HEK293 (cell line): ENCODE data around the gene AGMO.

ENCODE experiments used
- ZNF221 ChIP-seq: fragments of 450-650 bp; formaldehyde crosslinking; IDR thresholded peaks from 2 replicates; pipeline ENCODE4 v1.5.1; 2017; ENCODE audit warnings: missing biosample characterization, missing genetic modification characterization, borderline replicate concordance
- ZNF561 ChIP-seq: fragments of 450-650 bp; IDR thresholded peaks from 2 replicates; pipeline ENCODE4 v1.5.1; 2018; ENCODE audit warnings: missing biosample characterization, missing genetic modification characterization, borderline replicate concordance
- ZNF624 ChIP-seq: fragments of 450-650 bp; formaldehyde crosslinking; IDR thresholded peaks from 2 replicates; pipeline ENCODE4 v1.5.1; 2017; ENCODE audit warnings: missing biosample characterization, missing genetic modification characterization
- ZNF792 ChIP-seq: fragments of 450-650 bp; formaldehyde crosslinking; IDR thresholded peaks from 2 replicates; pipeline ENCODE4 v1.5.1; 2016; ENCODE audit warnings: missing biosample characterization, missing genetic modification characterization
- TF ChIP-seq, protein P1 (sequence below): fragments of 450-650 bp; formaldehyde crosslinking; IDR thresholded peaks from 2 replicates; pipeline ENCODE4 v1.5.1; 2016; ENCODE audit warnings: missing biosample characterization, missing genetic modification characterization
- TF ChIP-seq, protein P2 (sequence below): fragments of 450-650 bp; formaldehyde crosslinking; IDR thresholded peaks from 2 replicates; pipeline ENCODE4 v1.5.1; 2016; ENCODE audit warnings: missing biosample characterization, missing genetic modification characterization
- TF ChIP-seq, protein P3 (sequence below): sonication (generic); formaldehyde crosslinking; IDR thresholded peaks from 2 replicates; pipeline ENCODE4 v1.8.1; 2022; ENCODE audit warnings: mild to moderate bottlenecking, moderate library complexity, missing genetic modification reagents
- TF ChIP-seq, protein P4 (sequence below): fragments of 450-650 bp; formaldehyde crosslinking; conservative IDR thresholded peaks from 2 replicates; pipeline ENCODE4 v1.5.1; 2016; ENCODE audit warnings: low read depth, missing biosample characterization, missing genetic modification characterization

DNA sequence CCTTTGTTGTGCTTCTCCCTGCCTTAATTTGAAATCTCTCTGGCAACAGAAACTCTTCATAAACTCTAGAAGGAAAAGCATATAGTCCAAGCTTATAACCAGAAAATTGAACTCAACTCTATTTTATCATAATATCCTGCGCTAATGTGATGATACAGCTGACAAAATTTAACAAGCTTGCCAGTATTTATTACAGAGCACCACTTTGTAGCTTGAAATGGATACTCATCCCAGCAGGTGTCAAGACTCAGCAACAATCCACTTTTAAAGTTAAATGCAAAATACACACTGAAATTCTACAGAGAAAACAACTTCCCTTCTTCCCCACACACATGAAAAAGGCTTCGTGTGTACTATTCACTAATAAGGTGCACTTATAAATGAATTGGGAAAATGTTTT lies 228.9 kb downstream of the AGMO start:
- TF ChIP-seq ZNF561 (no peak), ZNF624 (tag by site-specific recombination) (no peak), ZNF792 (tag by site-specific recombination) (no peak), ZNF221 (no peak)
- TF ChIP-seq, protein P1, sequence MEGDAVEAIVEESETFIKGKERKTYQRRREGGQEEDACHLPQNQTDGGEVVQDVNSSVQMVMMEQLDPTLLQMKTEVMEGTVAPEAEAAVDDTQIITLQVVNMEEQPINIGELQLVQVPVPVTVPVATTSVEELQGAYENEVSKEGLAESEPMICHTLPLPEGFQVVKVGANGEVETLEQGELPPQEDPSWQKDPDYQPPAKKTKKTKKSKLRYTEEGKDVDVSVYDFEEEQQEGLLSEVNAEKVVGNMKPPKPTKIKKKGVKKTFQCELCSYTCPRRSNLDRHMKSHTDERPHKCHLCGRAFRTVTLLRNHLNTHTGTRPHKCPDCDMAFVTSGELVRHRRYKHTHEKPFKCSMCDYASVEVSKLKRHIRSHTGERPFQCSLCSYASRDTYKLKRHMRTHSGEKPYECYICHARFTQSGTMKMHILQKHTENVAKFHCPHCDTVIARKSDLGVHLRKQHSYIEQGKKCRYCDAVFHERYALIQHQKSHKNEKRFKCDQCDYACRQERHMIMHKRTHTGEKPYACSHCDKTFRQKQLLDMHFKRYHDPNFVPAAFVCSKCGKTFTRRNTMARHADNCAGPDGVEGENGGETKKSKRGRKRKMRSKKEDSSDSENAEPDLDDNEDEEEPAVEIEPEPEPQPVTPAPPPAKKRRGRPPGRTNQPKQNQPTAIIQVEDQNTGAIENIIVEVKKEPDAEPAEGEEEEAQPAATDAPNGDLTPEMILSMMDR: no peak
- TF ChIP-seq, protein P2, sequence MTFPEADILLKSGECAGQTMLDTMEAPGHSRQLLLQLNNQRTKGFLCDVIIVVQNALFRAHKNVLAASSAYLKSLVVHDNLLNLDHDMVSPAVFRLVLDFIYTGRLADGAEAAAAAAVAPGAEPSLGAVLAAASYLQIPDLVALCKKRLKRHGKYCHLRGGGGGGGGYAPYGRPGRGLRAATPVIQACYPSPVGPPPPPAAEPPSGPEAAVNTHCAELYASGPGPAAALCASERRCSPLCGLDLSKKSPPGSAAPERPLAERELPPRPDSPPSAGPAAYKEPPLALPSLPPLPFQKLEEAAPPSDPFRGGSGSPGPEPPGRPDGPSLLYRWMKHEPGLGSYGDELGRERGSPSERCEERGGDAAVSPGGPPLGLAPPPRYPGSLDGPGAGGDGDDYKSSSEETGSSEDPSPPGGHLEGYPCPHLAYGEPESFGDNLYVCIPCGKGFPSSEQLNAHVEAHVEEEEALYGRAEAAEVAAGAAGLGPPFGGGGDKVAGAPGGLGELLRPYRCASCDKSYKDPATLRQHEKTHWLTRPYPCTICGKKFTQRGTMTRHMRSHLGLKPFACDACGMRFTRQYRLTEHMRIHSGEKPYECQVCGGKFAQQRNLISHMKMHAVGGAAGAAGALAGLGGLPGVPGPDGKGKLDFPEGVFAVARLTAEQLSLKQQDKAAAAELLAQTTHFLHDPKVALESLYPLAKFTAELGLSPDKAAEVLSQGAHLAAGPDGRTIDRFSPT (tag by site-specific recombination): no peak
- TF ChIP-seq, protein P3, sequence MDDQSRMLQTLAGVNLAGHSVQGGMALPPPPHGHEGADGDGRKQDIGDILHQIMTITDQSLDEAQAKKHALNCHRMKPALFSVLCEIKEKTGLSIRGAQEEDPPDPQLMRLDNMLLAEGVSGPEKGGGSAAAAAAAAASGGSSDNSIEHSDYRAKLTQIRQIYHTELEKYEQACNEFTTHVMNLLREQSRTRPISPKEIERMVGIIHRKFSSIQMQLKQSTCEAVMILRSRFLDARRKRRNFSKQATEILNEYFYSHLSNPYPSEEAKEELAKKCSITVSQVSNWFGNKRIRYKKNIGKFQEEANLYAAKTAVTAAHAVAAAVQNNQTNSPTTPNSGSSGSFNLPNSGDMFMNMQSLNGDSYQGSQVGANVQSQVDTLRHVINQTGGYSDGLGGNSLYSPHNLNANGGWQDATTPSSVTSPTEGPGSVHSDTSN (CRISPR knock-in tag): no peak
- TF ChIP-seq, protein P4, sequence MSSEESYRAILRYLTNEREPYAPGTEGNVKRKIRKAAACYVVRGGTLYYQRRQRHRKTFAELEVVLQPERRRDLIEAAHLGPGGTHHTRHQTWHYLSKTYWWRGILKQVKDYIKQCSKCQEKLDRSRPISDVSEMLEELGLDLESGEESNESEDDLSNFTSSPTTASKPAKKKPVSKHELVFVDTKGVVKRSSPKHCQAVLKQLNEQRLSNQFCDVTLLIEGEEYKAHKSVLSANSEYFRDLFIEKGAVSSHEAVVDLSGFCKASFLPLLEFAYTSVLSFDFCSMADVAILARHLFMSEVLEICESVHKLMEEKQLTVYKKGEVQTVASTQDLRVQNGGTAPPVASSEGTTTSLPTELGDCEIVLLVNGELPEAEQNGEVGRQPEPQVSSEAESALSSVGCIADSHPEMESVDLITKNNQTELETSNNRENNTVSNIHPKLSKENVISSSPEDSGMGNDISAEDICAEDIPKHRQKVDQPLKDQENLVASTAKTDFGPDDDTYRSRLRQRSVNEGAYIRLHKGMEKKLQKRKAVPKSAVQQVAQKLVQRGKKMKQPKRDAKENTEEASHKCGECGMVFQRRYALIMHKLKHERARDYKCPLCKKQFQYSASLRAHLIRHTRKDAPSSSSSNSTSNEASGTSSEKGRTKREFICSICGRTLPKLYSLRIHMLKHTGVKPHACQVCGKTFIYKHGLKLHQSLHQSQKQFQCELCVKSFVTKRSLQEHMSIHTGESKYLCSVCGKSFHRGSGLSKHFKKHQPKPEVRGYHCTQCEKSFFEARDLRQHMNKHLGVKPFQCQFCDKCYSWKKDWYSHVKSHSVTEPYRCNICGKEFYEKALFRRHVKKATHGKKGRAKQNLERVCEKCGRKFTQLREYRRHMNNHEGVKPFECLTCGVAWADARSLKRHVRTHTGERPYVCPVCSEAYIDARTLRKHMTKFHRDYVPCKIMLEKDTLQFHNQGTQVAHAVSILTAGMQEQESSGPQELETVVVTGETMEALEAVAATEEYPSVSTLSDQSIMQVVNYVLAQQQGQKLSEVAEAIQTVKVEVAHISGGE (tag by site-specific recombination): no peak
